GM23248 (cell line): Measurements from ENCODE around the gene NHERF1.

Experiments used
- EZH2 ChIP-seq: fragments of 200-600 bp; sonication (generic); IDR thresholded peaks from 2 replicates; pipeline ENCODE4 v1.6.1; 2018; ENCODE audit warnings: antibody characterized with exemption, mild to moderate bottlenecking; ENCODE audit not compliant: insufficient read depth, poor library complexity, severe bottlenecking
- EZH2phosphoT487 ChIP-seq: fragments of 200-600 bp; sonication (generic); IDR thresholded peaks from 2 replicates; pipeline ENCODE4 v1.6.1; 2018; ENCODE audit warnings: antibody characterized with exemption, moderate library complexity, mild to moderate bottlenecking, low read depth; ENCODE audit not compliant: insufficient read depth

GRCh38 chr17:74712301-74712700 is 36.1 kb upstream of the NHERF1 start:
- TF ChIP-seq EZH2phosphoT487: no peak
- no peak for TF ChIP-seq EZH2
